Measurements from ENCODE around the gene RAD51. TPM values are rescaled to one million over a fixed set of nuclear protein-coding genes. Genes with fewer than 3 reads are reported as not detected.
A peak's percentile ranks its signal among the peaks of the same experiment; 100 is the strongest.
"Not testable (repeated sequence)": the region's sequence is repeated elsewhere in the genome, so short reads cannot be mapped to it uniquely, and the experiment has no call there.

Gene RAD51
- total RNA-seq (2014; rRNA removed; shearing (Covaris generic)): 17.9 and 18.7 TPM in 2 replicates

DNA sequence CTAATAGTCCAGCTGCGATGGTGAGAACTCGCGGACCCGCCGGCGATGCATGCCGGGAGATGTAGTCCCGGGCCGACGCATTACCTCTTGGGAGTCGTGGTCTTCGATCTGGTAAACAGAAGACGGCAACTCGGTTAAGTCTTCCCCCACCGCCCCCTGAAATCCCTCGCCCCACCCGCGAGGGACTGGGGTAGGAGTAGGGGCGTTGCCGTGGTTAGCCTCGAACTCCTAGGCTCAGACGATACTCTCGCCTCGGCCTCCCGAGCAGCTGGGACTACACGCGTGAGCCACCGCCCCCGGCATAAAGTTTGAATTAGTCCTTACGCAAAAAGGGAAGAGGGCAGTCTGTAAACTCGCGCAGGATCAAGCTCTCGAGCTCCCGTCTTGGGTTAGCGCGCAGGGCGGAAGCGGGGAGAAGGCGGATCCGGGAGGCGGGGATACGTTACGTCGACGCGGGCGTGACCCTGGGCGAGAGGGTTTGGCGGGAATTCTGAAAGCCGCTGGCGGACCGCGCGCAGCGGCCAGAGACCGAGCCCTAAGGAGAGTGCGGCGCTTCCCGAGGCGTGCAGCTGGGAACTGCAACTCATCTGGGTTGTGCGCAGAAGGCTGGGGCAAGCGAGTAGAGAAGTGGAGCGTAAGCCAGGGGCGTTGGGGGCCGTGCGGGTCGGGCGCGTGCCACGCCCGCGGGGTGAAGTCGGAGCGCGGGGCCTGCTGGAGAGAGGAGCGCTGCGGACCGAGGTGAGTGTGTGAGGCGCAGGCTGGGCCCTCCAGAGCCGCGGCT lies at the start of gene RAD51:
Gene RAD51, plus strand, starts transcription at position 487 of the 781 bp plus-strand sequence. CDS start 3,585 bp downstream, outside the sequence.
- peak; percentile 96 for DNase-seq (ENCODE audit: low read depth)

DNA sequence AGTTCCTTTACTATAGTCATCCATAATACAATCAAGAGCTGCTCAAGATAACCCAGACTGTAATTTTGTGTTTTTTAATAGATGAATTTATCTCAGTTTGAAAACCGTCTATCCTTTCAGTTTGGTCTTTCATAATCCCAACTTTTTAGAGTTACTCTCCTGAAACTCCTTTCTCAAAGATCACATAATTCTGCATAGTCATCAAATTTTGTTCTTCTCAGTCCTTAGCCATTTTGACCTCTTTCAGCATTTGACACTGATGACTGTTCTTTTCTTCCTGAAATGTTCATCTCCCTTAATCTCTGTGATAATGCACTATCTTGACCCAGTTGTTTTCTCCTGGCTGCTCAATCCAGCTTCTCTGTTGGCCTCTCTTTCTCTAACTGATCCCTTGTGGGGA lies 47.5 kb upstream of the RAD51 start:
- DNase-seq (ENCODE audit: low read depth): no peak

DNA sequence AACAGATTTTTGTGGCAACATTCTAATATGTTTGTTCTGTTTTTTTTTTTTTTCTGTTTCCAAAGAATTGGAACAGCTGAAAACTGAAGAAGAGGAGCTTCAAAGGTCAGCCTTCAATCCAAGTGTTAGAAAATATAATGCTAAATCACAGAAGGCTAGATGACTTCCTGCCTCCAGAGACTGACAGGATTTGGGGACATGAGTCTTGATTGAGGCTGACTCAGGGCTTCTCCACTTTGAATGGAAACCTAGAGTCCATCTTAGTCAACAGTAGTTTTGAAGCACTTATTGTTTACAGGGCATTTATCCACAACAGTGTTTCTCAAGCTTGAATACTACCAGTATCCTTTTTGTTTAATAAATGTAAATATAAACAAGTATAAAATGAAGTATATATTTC lies 44.5 kb upstream of the RAD51 start:
- no peak for DNase-seq (ENCODE audit: low read depth)

DNA sequence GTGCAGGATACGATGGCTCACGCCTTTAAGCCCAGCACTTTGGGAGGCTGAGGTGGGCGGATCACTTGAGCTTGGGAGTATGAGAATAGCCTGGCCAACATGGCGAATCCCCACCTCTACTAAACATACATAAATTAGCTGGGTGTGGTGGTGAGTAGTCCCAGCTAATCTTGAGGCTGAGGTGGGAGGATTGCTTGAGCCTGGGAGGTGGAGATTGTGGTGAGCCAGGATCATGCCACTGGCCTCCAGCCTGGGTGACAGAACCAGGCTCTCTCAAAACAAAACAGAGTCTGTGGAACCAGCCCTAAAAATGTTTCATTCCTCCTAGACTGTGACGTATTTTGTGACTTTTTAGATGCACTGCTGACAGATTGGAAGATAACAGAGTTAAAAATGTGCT lies 34.3 kb upstream of the RAD51 start:
- no peak for DNase-seq (ENCODE audit: low read depth)

GRCh38 chr15:40664909-40665308 lies 30.1 kb upstream of the RAD51 start:
- no peak for DNase-seq (ENCODE audit: low read depth)

DNA sequence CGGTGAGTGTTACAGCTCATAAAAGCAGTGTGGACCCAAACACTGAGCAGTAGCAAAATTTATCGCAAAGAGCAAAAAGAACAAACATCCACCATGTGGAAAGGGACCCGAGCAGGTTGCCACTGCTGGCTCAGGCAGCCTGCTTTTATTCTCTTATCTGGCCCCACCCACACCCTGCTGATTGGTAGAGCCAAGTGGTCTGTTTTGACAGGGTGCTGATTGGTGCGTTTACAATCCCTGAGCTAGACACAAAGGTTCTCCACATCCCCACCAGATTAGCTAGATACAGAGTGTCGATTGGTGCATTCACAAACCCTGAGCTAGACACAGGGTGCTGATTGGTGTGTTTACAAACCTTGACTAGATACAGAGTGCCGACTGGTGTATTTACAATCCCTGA lies 18.7 kb upstream of the RAD51 start:
- not testable (repeated sequence) for DNase-seq (ENCODE audit: low read depth)

DNA sequence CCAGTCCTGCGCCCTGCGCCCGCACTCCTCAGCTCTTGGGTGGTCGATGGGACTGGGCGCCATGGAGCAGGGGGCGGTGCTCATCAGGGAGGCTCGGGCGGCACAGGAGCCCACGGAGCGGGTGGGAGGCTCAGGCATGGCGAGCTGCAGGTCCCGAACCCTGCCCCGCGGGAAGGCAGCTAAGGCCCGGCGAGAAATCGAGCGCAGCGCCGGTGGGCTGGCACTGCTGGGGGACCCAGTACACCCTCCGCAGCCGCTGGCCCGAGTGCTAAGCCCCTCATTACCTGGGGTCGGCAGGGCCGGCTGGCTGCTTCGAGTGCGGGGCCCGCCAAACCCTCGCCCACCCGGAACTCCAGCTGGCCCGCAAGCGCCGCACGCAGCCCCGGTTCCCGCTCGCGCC lies 18.1 kb upstream of the RAD51 start:
- DNase-seq (ENCODE audit: low read depth): not testable (repeated sequence)

GRCh38 chr15:40680151-40680550 lies 14.8 kb upstream of the RAD51 start:
- DNase-seq (ENCODE audit: low read depth): no peak

- not testable (repeated sequence) for DNase-seq (ENCODE audit: low read depth)
Measured at GRCh38 chr15:40680959-40681358, 14.0 kb upstream of the RAD51 start.

DNA sequence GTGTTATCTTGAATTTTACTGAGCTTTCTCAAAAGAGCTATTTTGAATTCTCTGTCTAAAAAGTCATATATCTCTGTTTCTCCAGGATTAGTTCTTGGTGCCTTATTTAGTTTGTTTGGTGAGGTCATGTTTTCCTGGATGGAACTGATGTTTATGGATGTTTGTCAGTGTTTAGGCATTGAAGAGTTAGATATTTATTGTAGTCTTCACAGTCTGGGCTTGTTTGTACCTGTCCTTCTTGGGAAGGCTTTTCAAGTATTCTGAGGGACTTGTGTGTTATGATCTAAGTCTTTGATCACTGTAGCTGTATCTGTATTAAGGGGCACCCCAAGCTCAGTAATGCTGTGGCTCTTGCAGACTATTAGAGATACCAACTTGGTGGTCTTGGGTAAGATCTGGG lies 10.6 kb upstream of the RAD51 start:
- DNase-seq (ENCODE audit: low read depth): no peak

- no peak for DNase-seq (ENCODE audit: low read depth)
Measured at GRCh38 chr15:40685376-40685775, 9.6 kb upstream of the RAD51 start.

DNA sequence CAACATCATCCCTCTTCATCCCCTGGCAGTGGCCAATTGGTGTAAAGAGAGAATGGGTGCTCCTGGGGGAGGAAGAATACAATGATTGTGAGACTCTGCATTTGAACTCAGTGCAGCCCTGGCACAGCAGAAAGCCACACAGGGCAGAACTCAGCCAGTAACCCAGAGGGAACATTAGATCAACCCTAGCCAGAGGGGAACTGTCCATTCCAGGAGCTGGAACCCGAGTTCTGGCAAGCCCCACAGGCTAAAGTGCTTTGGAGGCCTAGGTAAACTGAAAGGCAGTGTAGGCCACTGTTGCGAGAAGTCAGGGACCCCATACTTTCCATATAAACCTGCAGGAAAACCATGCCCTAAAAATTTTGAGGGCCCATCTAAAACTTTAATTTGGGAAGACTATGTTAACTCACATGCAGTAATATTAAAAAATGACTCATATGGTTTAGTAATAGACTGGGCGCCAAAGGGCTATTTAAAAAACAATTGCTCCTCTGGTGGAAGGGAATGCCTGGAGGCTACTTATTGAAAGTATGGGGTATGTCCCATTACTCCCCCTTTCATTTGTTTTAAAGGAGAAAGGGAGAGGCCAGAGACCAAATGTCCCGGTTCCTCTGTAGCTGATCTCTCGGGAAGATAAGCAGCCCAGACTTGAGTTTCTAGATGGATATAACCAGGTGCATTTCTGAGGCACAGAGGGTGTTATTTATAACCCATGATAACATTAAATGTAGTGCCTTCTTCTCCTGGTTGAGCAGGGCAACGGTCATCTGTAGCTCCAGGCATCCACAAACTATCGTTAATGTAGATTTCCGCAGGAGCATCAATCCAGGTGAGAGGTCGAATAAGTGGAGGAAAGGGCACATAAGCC lies 5.8 kb upstream of the RAD51 start:
- DNase-seq (ENCODE audit: low read depth): no peak

- no peak for DNase-seq (ENCODE audit: low read depth)
Measured at GRCh38 chr15:40691737-40692136, 3.2 kb upstream of the RAD51 start.

DNA sequence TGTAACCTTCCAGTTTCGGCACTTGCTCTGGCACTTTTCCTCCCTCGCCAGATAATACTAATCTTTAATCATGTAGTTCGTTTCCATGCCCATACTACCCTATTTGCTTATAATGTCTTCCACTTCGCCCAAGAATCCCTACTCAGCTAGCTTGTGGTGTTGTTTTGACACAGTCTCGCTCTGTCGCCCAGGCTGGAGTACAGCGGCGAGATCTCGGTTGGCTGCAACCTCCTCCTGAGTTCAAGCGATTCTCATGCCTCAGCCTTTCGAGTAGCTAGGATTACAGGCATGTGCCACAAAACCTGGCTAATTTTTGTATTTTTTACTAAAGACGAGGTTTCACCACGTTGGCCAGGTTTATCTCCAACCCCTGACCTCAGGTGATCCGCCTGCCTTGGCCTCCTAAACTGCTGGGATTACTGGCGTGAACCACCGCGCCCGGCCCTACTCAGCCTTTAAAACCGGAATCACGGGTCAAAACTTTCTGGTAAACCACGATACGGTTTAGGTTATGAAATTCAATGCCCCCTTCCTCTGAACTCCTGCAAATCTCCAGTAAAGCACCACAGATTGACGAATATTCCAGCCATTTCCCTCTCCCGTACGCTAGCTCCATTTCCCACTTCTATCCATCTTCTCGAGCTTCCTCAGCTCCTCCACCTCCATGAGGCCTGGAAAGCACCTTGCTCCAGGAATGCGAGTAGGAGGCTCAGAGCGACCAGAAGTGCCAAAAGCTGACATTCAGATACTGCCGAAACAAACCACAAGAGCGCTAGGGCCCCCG lies 878 bp upstream of the RAD51 start:
- no peak for DNase-seq (ENCODE audit: low read depth)

- no peak for DNase-seq (ENCODE audit: low read depth)
Measured at GRCh38 chr15:40695469-40695890, 506 bp downstream of the RAD51 start.

DNA sequence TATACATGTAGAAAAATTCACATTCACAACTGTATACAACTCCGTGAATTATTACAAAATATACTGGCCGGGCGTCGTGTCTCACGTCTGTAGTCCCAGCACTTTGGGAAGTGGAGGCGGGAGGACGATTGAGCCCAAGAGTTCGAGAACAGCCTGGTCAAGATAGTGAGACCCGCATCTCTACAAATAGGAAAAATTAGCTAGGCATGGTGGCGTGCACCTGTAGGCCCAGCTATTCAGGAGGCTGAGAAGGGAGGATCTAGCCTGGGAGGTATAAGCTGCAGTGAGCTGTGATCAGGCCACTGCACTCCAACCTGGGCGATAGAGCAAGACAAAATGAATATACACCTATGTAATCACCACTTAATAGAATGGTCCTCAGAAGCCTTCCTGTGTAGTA lies 1.3 kb downstream of the RAD51 start:
- no peak for DNase-seq (ENCODE audit: low read depth)

GRCh38 chr15:40697916-40698315 lies 2.9 kb downstream of the RAD51 start:
- no peak for DNase-seq (ENCODE audit: low read depth)

- no peak for DNase-seq (ENCODE audit: low read depth)
Measured at GRCh38 chr15:40702077-40702476, 7.1 kb downstream of the RAD51 start.

DNA sequence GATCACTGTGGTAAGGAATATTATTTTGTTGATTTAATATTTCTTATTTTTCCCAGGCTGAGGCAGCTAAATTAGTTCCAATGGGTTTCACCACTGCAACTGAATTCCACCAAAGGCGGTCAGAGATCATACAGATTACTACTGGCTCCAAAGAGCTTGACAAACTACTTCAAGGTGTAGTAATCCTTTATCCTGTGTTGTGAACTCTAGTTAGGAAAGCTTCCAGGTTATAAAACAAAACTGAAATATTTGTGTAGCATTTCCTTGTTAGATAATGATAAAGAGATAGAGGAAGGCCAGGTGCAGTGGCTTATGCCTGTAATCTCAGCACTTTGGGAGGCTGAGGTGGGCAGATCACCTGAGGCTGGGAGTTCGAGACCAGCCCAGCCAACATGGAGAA lies 11.1 kb downstream of the RAD51 start:
- DNase-seq (ENCODE audit: low read depth): no peak

- no peak for DNase-seq (ENCODE audit: low read depth)
Measured at GRCh38 chr15:40714144-40714543, 19.2 kb downstream of the RAD51 start.

DNA sequence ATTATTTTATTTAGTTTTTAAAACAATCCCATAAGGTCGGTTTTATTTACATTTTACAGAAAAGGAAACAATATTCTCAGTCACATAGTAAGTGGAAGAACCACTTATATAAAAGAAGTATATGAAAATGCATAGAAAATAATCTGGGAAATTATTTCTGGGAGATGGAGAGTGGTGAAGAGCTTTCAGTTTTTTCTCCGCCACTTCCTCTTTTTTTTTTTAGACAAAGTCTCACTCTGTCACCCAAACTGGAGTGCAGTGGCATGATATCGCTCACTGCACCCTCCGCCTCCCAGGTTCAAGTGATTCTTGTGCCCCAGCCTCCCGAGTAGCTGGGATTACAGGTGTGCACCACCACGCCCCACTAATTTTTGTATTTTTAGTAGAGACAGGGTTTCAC lies 21.2 kb downstream of the RAD51 start:
- no peak for DNase-seq (ENCODE audit: low read depth)

GRCh38 chr15:40721701-40722100 lies 26.7 kb downstream of the RAD51 start:
- DNase-seq (ENCODE audit: low read depth): no peak
